Gastroesophageal sphincter (tissue), 4 donors: Measurements from ENCODE around the gene SNX13. TPM values are rescaled to one million over a fixed set of nuclear protein-coding genes. Genes with fewer than 3 reads are reported as not detected.

ENCODE experiments used
- ATAC-seq: fragments of 150-250 bp; one replicate; pipeline ENCODE4 v1.9.1; 2016; ENCODE audit warnings: mild to moderate bottlenecking, moderate library complexity
- H3K27ac ChIP-seq, 4 donors: fragments of 200-600 bp; sonication (generic) in 3 of 4; 1 replicate in 3 of 4; 2 replicates in 1 of 4; pipeline ENCODE4 v1.5.1; 2016 to 2019
- H3K27me3 ChIP-seq: fragments of 200-600 bp; sonication (generic); one replicate; pipeline ENCODE4 v1.5.1; 2019
- H3K36me3 ChIP-seq, 2 donors: fragments of 200-600 bp; sonication (generic); one replicate each; pipeline ENCODE4 v1.5.1; 2019; ENCODE audit warnings: control low read depth in 1 of 2
- H3K4me1 ChIP-seq, 3 donors: fragments of 200-600 bp; sonication (generic); 1 replicate in 2 of 3; 2 replicates in 1 of 3; pipeline ENCODE4 v1.5.1; 2016 to 2019; ENCODE audit warnings: control low read depth in 2 of 3
- H3K4me3 ChIP-seq, 2 donors: fragments of 200-600 bp; sonication (generic); one replicate each; pipeline ENCODE4 v1.5.1; 2019; ENCODE audit warnings: mild to moderate bottlenecking in 1 of 2, moderate library complexity in 1 of 2
- H3K9me3 ChIP-seq, 3 donors: fragments of 200-600 bp; sonication (generic); one replicate each; pipeline ENCODE4 v1.5.1; 2017 to 2019; ENCODE audit warnings: control low read depth in 2 of 3
- CTCF ChIP-seq, 4 experiments: fragments of 200-600 bp in 2 of 4; fragments of 450-650 bp in 2 of 4; sonication (generic) in 1 of 4; IDR thresholded peaks; one replicate each; pipeline ENCODE4 v1.5.1; 2017 to 2019; ENCODE audit warnings: antibody characterized with exemption in 4 of 4, mild to moderate bottlenecking in 2 of 4, moderate library complexity in 2 of 4
- EP300 ChIP-seq: sonication (generic); formaldehyde crosslinking; IDR thresholded peaks from one replicate; pipeline ENCODE4 v1.6.1; 2017; ENCODE audit warnings: antibody characterized with exemption, mild to moderate bottlenecking
- POLR2A ChIP-seq, 2 donors: fragments of 450-650 bp; IDR thresholded peaks; one replicate each; pipeline ENCODE4 v1.6.1; 2017; ENCODE audit warnings: antibody characterized with exemption in 2 of 2, mild to moderate bottlenecking in 2 of 2, moderate library complexity in 1 of 2
- POLR2AphosphoS5 ChIP-seq: sonication (generic); formaldehyde crosslinking; IDR thresholded peaks from one replicate; pipeline ENCODE4 v1.6.1; 2017; ENCODE audit warnings: antibody characterized with exemption
- WGBS, 2 donors: methylation state at CpG; one replicate each; pipeline ENCODE4 v1.1.5; 2018; ENCODE audit warnings: low coverage in 1 of 2; 5-methylcytosine and 5-hydroxymethylcytosine counted together
- total RNA-seq, 4 donors: library from RNA; depleted of rRNA; stranded (reverse); fragments of >200 nt; gene quantifications; one replicate each; pipeline ENCODE4 v1.1.0, GENCODE V29; 2016

The SNX13 gene
- total RNA-seq, 4 donors from 2014 or later = 39.2 to 99.3 (median 57.0) TPM

- peaks cover 0 to 73% (median 0%) of the 10 kb centered on the region in 3 donors for H3K4me1 ChIP-seq
- no peaks in the 10 kb centered on the region for H3K9me3 ChIP-seq
- H3K4me3 ChIP-seq = no peak overlapping the region
- 100% methylated on average over 1 of the region's 2 CpGs; no CpG with 5 or more reads in 1 of the 2 donors for WGBS, 2 donors
- H3K27me3 ChIP-seq = no peaks in the 10 kb centered on the region
- no peak overlapping the region for H3K27ac ChIP-seq
- ATAC-seq = peak; percentile 28
- H3K36me3 ChIP-seq = no peaks in the 10 kb centered on the region
- TF ChIP-seq CTCF (IDR thresholded peaks at IDR 0.05) = no peak
- TF ChIP-seq POLR2A (IDR thresholded peaks at IDR 0.05) = no peak
- TF ChIP-seq POLR2AphosphoS5 = no peak
- TF ChIP-seq EP300 = no peak
These were observed 9.7 kb downstream of the SNX13 start for GRCh38 chr7:17930546-17930945.

GRCh38 chr7:17929647-17930395 is 10.5 kb downstream of the SNX13 start:
- no peak for TF ChIP-seq EP300
- no peak for TF ChIP-seq POLR2AphosphoS5
- no peak for TF ChIP-seq POLR2A (IDR thresholded peaks at IDR 0.05)
- TF ChIP-seq CTCF (IDR thresholded peaks at IDR 0.05) = no peak
- Histone ChIP-seq H3K9me3 (no peaks in the 10 kb centered on the region), H3K27ac (no peak overlapping the region), H3K4me3 (no peak overlapping the region), H3K36me3 (no peaks in the 10 kb centered on the region), H3K4me1 (peaks cover 0 to 72% (median 0%) of the 10 kb centered on the region in 3 donors), H3K27me3 (no peaks in the 10 kb centered on the region)
- no peak for ATAC-seq
- 63 to 77% methylated on average over 5 of the region's 5 CpGs for WGBS, 2 donors

- WGBS, 2 donors = 89% methylated on average over 1 of the region's 1 CpG; no CpG with 5 or more reads in 1 of the 2 donors
- ATAC-seq = no peak
- H3K36me3 ChIP-seq = no peaks in the 10 kb centered on the region
These were observed 12.2 kb downstream of the SNX13 start for GRCh38 chr7:17928055-17928454.

GRCh38 chr7:17921857-17922416 is 18.4 kb downstream of the SNX13 start:
- no peak for ATAC-seq
- Histone ChIP-seq H3K27ac (no peak overlapping the region), H3K4me1 (peaks cover 9 to 49% (median 15%) of the 10 kb centered on the region in 3 donors), H3K36me3 (no peaks in the 10 kb centered on the region), H3K9me3 (peaks cover 0 to 6% (median 0%) of the 10 kb centered on the region in 3 donors), H3K4me3 (no peak overlapping the region), H3K27me3 (no peaks in the 10 kb centered on the region)
- 71% methylated on average over 1 of the region's 1 CpG; no CpG with 5 or more reads in 1 of the 2 donors for WGBS, 2 donors
- TF ChIP-seq POLR2AphosphoS5 (no peak), POLR2A (IDR thresholded peaks at IDR 0.05) (no peak), CTCF (IDR thresholded peaks at IDR 0.05) (no peak), EP300 (no peak)

More at GRCh38 chr7:17928055-17928454, 12.2 kb downstream of the SNX13 start:
- TF ChIP-seq POLR2A (IDR thresholded peaks at IDR 0.05) (no peak), POLR2AphosphoS5 (no peak), EP300 (no peak), CTCF (IDR thresholded peaks at IDR 0.05) (no peak)
- Histone ChIP-seq H3K4me3 (no peak overlapping the region), H3K27me3 (no peaks in the 10 kb centered on the region), H3K9me3 (no peaks in the 10 kb centered on the region), H3K27ac (no peak overlapping the region), H3K4me1 (peaks cover 2 to 68% (median 3%) of the 10 kb centered on the region in 3 donors)
